OCI-LY7 (cell line): ENCODE data around the gene CPA2.

Source experiments
- EZH2phosphoT487 ChIP-seq: fragments of 200-600 bp; sonication (generic); IDR thresholded peaks from 2 replicates; pipeline ENCODE4 v1.6.1; 2018; ENCODE audit warnings: low read depth, borderline replicate concordance, mild to moderate bottlenecking, mixed run types, antibody characterized with exemption, low read length, moderate library complexity, mixed read lengths
- TF ChIP-seq, protein P1 (sequence below): fragments of 200-600 bp; sonication (generic); conservative IDR thresholded peaks from 2 replicates; pipeline ENCODE4 v1.5.1; 2014; ENCODE audit warnings: mild to moderate bottlenecking, antibody characterized with exemption, low read length, moderate library complexity, mixed read lengths

DNA sequence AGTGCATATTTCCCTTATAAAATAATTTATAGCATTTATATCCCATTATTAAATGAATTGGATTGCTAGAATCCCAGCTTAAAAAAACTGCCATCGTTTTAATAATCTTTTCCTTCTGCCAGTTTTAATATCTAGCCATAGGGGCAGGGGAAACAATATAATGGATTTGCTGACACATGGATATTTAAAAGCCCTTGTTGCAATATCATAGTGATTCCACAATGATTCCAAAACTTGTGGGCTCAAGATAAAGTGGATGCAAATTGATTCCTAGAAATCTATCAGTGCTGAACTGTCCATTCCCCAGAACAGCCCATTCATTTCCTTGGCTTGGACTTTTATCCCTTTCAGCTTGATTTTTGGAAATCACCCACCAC, 2.6 kb downstream of the CPA2 start:
- TF ChIP-seq, protein P1, sequence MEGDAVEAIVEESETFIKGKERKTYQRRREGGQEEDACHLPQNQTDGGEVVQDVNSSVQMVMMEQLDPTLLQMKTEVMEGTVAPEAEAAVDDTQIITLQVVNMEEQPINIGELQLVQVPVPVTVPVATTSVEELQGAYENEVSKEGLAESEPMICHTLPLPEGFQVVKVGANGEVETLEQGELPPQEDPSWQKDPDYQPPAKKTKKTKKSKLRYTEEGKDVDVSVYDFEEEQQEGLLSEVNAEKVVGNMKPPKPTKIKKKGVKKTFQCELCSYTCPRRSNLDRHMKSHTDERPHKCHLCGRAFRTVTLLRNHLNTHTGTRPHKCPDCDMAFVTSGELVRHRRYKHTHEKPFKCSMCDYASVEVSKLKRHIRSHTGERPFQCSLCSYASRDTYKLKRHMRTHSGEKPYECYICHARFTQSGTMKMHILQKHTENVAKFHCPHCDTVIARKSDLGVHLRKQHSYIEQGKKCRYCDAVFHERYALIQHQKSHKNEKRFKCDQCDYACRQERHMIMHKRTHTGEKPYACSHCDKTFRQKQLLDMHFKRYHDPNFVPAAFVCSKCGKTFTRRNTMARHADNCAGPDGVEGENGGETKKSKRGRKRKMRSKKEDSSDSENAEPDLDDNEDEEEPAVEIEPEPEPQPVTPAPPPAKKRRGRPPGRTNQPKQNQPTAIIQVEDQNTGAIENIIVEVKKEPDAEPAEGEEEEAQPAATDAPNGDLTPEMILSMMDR: no peak
- no peak for TF ChIP-seq EZH2phosphoT487
